Left lung (tissue), 10 donors: ENCODE data around the gene HEXIM1. TPM values are rescaled to one million over a fixed set of nuclear protein-coding genes. Genes with fewer than 3 reads are reported as not detected.

ENCODE experiments used
- ATAC-seq: fragments of 200-7000 bp; cut with Tn5 transposase; one replicate; pipeline ENCODE4 v1.9.1; 2020; ENCODE audit warnings: moderate library complexity
- DNase-seq, 4 donors: peaks; one replicate each; pipeline ENCODE4 v3.0.0-alpha.2; 2013 to 2020
- H3K27ac ChIP-seq, 2 donors: fragments of 200-600 bp; sonication (generic) in 1 of 2; one replicate each; pipeline versions ENCODE4 v1.5.0 to v1.8.0; 2020 to 2021
- H3K27me3 ChIP-seq, 2 donors: fragments of 200-600 bp; sonication (generic) in 1 of 2; one replicate each; pipeline versions ENCODE4 v1.5.0 to v1.8.0; 2020 to 2021
- H3K36me3 ChIP-seq, 2 donors: fragments of 200-600 bp; sonication (generic) in 1 of 2; one replicate each; pipeline versions ENCODE4 v1.5.0 to v1.8.0; 2020 to 2021
- H3K4me1 ChIP-seq, 2 donors: fragments of 200-600 bp; one replicate each; pipeline ENCODE4 v1.8.0; 2021
- H3K4me3 ChIP-seq, 2 donors: fragments of 200-600 bp; sonication (generic) in 1 of 2; one replicate each; pipeline versions ENCODE4 v1.5.0 to v1.8.0; 2020 to 2021; ENCODE audit warnings: mild to moderate bottlenecking in 1 of 2
- H3K9me3 ChIP-seq, 2 donors: fragments of 200-600 bp; sonication (generic) in 1 of 2; one replicate each; pipeline versions ENCODE4 v1.5.0 to v1.8.0; 2020 to 2021
- intact Hi-C, 2 donors: fragments of 100-400 bp; cut with DNase I; formaldehyde crosslinking; loops; one replicate each; pipeline versions ENCODE4 v1.11.2 to v1.14.2; 2022
- polyA plus RNA-seq, 6 donors: library from polyadenylated mRNA; unstranded; fragments of 120-200 nt; gene quantifications; one replicate each; pipeline ENCODE4 v1.2.1, GENCODE V29; 2013; ENCODE audit not compliant: insufficient read length in 6 of 6
- total RNA-seq, 2 donors: library from RNA; stranded (reverse); fragmentation: NEBNext Ultra II Directional; extraction: Animal tissue kit (Norgen Biotek cat#: 25700); gene quantifications; one replicate each; pipeline ENCODE4 v1.2.1, GENCODE V29; 2021
- TF ChIP-seq, protein P1 (sequence below), 2 donors: fragments of 200-600 bp; sonication (generic) in 1 of 2; IDR thresholded peaks; one replicate each; pipeline versions ENCODE4 v1.5.0 to v1.8.0; 2021; ENCODE audit warnings: antibody characterized with exemption in 2 of 2
- donor health status: DM: no; HTN: yes; CAD: no.
- donor health status: DM: no; HTN: no; CAD: no.

The HEXIM1 gene
- total and polyA plus RNA-seq, 8 donors: 27.3 to 41.5 (median 34.8) TPM

DNA sequence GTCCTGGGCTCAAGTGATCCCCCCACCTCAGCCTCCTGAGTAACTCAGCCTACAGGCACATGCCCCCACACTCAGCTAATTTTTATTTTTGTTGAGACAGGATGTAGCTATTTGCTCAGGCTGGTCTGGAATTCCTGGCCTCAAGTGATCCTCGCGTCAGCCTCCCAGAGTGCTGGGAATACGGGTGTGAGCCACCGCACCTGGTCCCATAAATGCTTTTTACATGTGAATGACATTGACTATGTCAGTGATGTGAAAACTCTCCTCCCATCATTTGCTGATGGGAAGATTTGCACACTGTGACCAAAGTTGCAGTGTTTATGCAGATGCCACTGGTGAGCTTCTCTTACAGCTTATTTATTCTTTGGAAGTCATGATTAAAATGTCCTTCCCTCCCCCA, 30.9 kb upstream of the HEXIM1 start:
- no peak for ATAC-seq
- Histone ChIP-seq H3K27me3 (peaks cover 0 to 13% of the 10 kb centered on the region in 2 donors), H3K4me3 (no peak overlapping the region), H3K27ac (no peak overlapping the region), H3K36me3 (peaks cover 0 to 32% of the 10 kb centered on the region in 2 donors), H3K9me3 (no peaks in the 10 kb centered on the region), H3K4me1 (peaks cover 0 to 4% of the 10 kb centered on the region in 2 donors)
- intact Hi-C loops: no loop called here
- TF ChIP-seq, protein P1, sequence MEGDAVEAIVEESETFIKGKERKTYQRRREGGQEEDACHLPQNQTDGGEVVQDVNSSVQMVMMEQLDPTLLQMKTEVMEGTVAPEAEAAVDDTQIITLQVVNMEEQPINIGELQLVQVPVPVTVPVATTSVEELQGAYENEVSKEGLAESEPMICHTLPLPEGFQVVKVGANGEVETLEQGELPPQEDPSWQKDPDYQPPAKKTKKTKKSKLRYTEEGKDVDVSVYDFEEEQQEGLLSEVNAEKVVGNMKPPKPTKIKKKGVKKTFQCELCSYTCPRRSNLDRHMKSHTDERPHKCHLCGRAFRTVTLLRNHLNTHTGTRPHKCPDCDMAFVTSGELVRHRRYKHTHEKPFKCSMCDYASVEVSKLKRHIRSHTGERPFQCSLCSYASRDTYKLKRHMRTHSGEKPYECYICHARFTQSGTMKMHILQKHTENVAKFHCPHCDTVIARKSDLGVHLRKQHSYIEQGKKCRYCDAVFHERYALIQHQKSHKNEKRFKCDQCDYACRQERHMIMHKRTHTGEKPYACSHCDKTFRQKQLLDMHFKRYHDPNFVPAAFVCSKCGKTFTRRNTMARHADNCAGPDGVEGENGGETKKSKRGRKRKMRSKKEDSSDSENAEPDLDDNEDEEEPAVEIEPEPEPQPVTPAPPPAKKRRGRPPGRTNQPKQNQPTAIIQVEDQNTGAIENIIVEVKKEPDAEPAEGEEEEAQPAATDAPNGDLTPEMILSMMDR (IDR thresholded peaks at IDR 0.05): no peak
- no peak for DNase-seq

DNA sequence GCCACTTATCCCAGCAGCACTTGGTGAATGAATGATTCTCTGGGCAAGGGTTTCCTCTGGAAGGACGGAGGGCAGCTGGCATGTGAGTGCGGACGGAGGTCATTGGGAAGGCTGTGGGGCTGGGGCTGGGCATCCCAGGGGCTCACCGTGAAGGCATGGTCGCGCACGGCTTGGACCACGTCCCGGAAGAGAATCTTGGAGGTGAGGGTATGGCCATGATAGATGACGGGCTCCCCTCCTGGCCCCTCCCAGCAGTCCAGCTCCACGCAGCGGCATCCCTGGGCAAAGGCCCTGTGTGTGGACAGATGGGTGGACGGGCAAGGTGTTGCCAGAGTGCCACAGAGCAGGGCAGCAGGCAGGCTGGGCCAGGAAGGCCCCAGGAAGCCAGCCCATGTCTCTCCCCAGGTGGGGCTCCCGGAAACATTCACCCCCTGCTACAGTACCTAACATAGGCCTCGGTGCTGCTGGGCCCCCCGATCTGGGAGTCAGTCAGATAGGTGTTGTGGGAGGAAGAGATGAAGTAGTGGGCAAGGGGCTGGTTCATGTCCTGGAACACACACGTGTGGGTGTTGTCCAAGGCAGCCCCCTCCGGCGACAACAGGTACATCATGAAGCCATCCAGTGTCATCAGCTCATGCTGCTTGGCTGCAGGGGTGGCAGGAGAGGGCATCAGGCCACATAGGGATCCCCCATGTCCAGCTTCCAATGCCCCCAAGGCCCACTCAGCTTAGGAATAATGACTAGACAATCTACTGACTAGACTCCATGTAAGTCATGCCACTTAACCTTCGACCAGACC, 30.2 kb upstream of the HEXIM1 start:
- H3K27ac ChIP-seq: no peak overlapping the region
- no peaks in the 10 kb centered on the region for H3K9me3 ChIP-seq
- peaks cover 0 to 13% of the 10 kb centered on the region in 2 donors for H3K27me3 ChIP-seq
- DNase-seq (no peak), ATAC-seq (no peak)
- intact Hi-C loops: no loop called here
- H3K4me1 ChIP-seq: peaks cover 0 to 11% of the 10 kb centered on the region in 2 donors
- H3K36me3 ChIP-seq: peaks cover 0 to 29% of the 10 kb centered on the region in 2 donors
- TF ChIP-seq, protein P1 (IDR thresholded peaks at IDR 0.05): no peak
- H3K4me3 ChIP-seq: no peak overlapping the region

DNA sequence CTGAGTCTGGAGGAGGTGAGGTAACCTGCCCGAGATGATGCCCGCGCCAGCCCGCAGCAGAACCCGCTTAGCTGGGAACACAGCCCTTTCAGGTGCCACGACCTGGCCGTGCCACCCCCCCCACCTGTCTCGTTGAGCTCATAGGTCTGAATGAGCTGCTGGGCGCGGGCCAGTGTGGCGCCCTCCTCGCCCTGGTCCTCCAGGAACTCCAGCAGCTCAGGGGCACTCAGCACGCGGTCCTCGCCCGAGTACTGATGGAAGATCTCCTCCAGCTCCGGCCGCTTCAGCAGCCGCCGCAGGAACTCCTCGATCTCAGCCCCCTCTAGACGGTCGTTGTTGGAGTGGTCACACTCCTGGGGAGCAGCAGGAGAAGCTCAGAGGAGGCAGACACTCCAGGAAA, 29.6 kb upstream of the HEXIM1 start:
- Histone ChIP-seq H3K27ac (no peak overlapping the region), H3K27me3 (peaks cover 0 to 13% of the 10 kb centered on the region in 2 donors), H3K9me3 (no peaks in the 10 kb centered on the region), H3K4me3 (no peak overlapping the region), H3K4me1 (peaks cover 0 to 16% of the 10 kb centered on the region in 2 donors), H3K36me3 (peaks cover 0 to 29% of the 10 kb centered on the region in 2 donors)
- DNase-seq (no peak), ATAC-seq (no peak)
- TF ChIP-seq, protein P1 (IDR thresholded peaks at IDR 0.05): no peak
- intact Hi-C loops: no loop called here

DNA sequence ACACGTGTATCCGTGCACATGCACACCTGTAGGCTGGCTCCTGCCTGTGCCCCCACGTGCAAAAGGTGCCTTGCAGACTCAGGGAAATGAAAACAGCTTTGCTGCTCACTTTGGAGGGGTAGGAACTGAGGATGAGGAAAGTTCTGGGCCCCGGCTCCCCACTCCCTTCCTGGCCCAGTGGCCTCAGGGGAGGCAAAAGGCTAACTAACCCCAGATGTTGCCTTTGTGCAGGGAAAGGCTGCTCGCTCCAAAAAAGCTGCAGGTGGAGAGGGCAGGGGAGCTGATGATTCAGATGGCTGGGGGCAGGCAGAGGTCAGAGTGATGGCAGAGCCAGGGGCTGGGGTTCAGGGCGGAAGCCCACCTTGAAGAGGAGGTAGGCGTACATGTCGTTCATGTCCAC, 28.3 kb upstream of the HEXIM1 start:
- H3K9me3 ChIP-seq: no peaks in the 10 kb centered on the region
- DNase-seq (no peak), ATAC-seq (no peak)
- H3K27me3 ChIP-seq: peaks cover 0 to 13% of the 10 kb centered on the region in 2 donors
- no peak overlapping the region for H3K4me3 ChIP-seq
- peaks cover 0 to 29% of the 10 kb centered on the region in 2 donors for H3K36me3 ChIP-seq
- TF ChIP-seq, protein P1 (IDR thresholded peaks at IDR 0.05): no peak
- intact Hi-C loops: loop anchor here in 1 of 2 donors (10.0 kb wide), 1 partner anchor 205 kb away; the partner anchor contains the start of gene GFAP
- no peak overlapping the region for H3K27ac ChIP-seq
- H3K4me1 ChIP-seq: peaks cover 9 to 27% of the 10 kb centered on the region in 2 donors

DNA sequence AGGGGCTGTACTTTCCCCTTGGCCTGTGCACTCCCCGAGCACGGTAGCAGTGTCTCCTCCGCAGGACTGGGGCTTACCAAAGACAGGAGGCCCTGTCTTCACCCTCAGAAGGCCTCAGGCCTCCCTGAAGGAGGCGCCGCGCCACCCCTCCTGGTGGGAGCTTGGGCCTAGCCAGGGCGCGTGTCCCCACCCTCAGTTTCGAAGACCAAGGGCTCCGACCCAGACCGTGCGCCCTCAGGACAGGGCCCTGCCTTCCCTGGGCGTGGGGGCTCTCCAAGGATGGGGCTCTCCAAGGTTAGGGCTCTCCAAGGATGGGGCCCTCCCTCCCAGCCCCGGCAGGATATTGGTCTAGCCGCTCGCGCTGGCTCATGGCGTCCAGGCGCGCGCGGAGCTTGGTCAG, 27.7 kb upstream of the HEXIM1 start:
- ATAC-seq: no peak
- no peak for DNase-seq
- intact Hi-C loops: loop anchor here in 1 of 2 donors (10.0 kb wide), 1 partner anchor 206 kb away; the partner anchor contains the start of gene GFAP
- Histone ChIP-seq H3K4me3 (no peak overlapping the region), H3K27me3 (peaks cover 0 to 13% of the 10 kb centered on the region in 2 donors), H3K4me1 (peaks cover 9 to 31% of the 10 kb centered on the region in 2 donors), H3K9me3 (no peaks in the 10 kb centered on the region), H3K36me3 (peaks cover 0 to 29% of the 10 kb centered on the region in 2 donors), H3K27ac (no peak overlapping the region)
- TF ChIP-seq, protein P1 (IDR thresholded peaks at IDR 0.05): no peak
